ENCODE results near the gene GALNT1. TPM values are rescaled to one million over a fixed set of nuclear protein-coding genes. Genes with fewer than 3 reads are reported as not detected.

GALNT1 gene
- total RNA-seq, result 75.1 and 76.2 TPM in 2 replicates

DNA sequence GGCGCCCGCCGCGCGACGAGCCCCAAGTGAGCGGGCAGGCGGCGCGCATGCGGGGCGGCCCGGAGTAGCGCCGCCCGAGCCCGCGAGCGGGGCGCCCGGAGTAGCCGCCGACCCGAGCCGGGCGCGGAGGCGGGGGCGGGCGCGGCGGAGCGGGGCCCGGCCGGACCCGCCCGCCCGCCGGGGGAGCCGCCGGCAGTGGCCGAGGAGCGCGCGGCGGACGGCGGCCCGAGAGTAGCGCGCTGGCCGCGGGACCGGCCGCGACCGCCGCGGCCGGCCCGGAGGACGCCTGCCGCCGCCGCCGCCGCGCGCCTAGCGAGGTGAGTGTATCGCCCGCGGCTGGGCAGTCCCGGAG is at the start of gene GALNT1:
Gene GALNT1, plus strand, starts transcription at position 195 of the 352 bp plus-strand sequence. CDS start 72,923 bp downstream, outside the sequence.

Other genes starting within 250 kb of the GALNT1 start
- gene ZNF24, start 237.3 kb upstream of the GALNT1 start, total RNA-seq, result 18.5 and 19.6 TPM in 2 replicates
- gene ZNF396, start 204.4 kb upstream of the GALNT1 start, total RNA-seq, result 0.08 and 0.15 TPM in 2 replicates
- 18.2 and 20.0 TPM in 2 replicates for gene INO80C, start 83.8 kb upstream of the GALNT1 start, total RNA-seq